HL-60/S4 treated with phorbol 12-myristate 13-acetate at 8.2 ng/mL for 4 days and 3 days (cell line): ENCODE measurements around the gene PTGS2.

ENCODE experiments used
- in situ Hi-C: fragments of 300-500 bp; cut with MboI; formaldehyde crosslinking; loops from 2 replicates; pipeline ENCODE4 v1.15.0; 2022; ENCODE audit warnings: low sequenced_read_pairs

The PTGS2 gene

GRCh38 chr1:186680245-186681061, at the start of gene PTGS2:
Gene PTGS2, minus strand, starts transcription at chr1:186680423. Its CDS starts 133 bp downstream, at chr1:186680290.
- in situ Hi-C loops: no loop called here

GRCh38 chr1:186722711-186723309, 42.6 kb upstream of the PTGS2 start:
- in situ Hi-C loops: no loop called here

DNA sequence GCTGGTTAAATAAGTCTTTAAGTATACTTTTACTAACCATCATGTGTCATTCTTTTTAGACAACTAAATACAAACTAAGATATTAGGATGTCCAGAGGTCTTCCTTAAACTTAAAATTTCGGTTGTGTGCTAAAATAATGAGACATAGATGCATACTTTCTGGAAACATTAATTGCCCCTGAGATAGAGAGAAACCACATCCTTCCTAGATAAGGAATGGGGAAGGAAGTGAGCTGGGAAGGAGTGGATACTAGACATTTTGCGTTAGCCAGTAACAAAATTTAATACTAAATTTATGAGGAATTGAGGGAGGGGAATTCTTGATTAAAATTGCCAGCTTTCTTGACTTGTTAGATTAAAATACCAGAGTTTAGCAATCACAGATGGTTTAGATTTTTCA, 37.1 kb upstream of the PTGS2 start:
- in situ Hi-C loops: no loop called here

DNA sequence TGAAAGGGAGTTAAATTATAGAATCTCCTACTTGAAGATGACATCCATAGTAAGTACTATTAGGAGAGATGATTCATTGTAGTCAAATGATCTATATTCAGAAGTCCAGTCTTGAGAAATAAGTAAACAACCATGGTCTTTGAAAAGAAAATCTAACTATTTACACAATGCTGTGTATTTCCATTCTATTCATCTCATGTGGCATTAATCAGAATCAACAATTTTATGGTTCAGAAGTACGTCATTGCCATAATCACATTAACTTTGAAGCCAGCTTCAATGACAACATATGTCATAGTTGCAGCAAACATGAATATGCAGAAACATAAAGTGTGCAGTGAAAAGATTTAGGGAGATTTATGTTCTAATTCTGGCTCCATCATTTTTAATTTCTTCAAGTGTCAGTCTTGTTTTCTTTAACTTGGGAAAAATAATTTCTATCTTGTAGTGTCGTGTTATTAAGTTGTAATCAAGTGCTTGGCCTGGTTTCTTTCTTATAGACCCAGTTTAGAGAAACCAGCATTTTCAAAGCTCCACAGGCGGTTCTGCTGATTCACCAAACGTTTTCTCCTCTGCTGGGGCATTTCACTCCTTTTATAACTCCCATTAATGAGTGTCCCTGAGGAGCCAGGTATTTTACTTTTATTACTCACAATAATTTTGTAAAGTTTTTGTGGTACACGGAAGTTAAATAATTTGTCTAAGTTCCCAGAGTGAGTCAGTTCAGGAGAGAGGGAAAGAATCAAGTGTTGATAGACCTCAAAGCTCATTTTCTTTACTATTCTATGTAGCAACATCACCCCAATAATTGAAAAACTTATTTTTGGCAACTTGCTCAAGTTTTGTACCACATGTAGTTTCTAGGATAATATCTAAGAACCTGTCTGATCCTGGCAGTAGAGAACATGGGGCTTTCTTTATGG, 35.9 kb upstream of the PTGS2 start:
- in situ Hi-C loops: no loop called here

- in situ Hi-C loops: no loop called here
These were observed 30.5 kb upstream of the PTGS2 start for GRCh38 chr1:186710696-186711095.

DNA sequence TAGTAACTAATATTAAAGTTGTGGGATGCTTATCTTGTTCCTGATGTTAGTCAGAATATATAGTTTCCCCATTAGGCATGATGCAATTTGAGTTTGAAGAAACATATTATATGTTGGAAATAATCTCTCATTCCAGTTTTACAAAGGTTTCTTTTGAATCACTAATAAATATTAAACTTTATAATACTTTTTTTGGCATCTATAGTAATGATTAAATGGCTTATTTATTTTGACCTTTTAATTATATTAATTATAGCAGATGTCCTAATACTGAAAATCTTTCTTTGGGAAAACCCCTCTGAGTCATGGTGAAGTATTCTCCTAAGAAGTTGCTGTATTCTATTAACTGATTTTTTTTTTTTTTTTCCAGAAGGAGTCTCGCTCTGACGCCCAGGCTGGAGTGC, 28.5 kb upstream of the PTGS2 start:
- in situ Hi-C loops: no loop called here

DNA sequence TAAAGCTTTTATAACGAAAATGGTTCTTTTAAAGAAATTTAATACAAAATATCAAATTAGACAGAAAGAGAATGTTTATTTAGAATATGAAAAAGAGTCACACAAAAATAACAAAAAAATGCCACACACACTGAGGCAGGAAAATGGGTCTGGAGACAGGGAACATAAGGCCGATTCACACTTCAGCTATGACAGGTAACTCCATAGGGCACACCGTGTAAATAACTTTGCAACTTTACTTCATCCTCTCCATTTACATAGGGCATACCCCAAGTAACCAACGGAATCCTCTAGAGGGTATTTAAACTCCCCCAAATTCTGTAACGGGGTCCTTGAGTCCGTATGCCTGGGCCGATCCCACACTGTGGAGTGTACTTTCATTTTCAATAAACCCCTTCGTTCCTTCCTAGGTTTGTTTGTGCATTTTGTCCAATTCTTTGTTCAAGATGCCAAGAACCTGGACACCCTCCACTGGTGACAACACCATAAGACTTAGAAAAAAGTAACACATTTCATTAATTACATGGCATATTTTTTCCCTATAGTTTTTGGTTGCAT, 23.1 kb upstream of the PTGS2 start:
- in situ Hi-C loops: no loop called here

GRCh38 chr1:186700722-186701121, 20.5 kb upstream of the PTGS2 start:
- in situ Hi-C loops: no loop called here

- in situ Hi-C loops: no loop called here
These were observed 19.3 kb upstream of the PTGS2 start for GRCh38 chr1:186699519-186699918.

DNA sequence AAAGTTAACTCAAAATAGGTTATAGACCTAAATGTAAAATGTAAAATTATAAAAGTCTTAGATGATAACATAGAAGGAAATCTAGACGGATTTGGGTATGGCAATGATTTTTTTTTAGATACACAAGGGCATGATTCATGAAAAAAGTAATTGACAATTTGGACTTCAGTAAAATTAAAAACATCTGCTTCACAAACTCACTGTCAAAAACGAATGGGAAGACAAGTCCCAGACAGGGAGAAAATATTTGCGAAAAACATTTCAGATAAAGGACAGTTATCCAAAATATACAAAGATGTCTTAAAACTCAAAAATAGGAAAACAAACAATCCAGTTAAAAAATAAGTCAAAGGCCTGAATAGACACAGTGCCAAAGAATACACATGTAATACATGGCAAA, 9.7 kb upstream of the PTGS2 start:
- in situ Hi-C loops: no loop called here

GRCh38 chr1:186689376-186689775, 9.2 kb upstream of the PTGS2 start:
- in situ Hi-C loops: no loop called here

DNA sequence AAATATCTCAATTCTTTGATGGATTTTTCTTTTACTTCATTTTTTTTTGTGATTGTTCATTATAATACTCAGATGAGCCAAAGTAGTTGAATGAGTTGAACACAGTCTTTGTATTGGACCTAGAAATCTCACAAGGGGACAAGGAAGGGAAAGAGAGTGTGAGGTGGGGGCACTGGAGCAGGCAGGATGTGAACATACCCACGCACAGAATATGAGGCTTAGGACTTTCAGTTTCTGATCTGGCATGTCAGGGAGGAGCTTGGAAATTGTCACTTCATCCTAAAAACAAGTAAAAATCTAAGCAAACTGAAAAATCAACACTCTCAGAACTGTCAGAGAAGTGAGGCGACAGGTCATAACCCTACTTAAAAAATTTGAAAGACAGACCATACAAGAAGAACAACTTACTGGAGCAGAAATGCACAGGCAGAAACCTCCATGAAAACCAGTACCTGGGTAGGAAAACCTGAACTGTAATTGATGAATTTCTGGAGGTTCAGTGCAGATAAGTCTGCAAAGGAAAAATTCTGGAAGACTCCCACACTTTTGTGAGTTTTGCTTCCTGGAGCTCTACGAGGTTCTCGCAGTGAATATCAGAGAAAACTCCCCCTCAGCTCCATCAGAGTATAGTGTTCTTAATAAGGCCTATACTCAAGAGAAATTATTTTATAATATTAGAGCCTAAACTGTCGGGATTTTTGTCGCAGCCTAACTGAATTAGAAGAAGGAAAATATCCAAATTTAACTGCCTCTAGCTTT, 3.6 kb upstream of the PTGS2 start:
- in situ Hi-C loops: no loop called here

GRCh38 chr1:186682736-186683135, 2.5 kb upstream of the PTGS2 start:
- in situ Hi-C loops: no loop called here

DNA sequence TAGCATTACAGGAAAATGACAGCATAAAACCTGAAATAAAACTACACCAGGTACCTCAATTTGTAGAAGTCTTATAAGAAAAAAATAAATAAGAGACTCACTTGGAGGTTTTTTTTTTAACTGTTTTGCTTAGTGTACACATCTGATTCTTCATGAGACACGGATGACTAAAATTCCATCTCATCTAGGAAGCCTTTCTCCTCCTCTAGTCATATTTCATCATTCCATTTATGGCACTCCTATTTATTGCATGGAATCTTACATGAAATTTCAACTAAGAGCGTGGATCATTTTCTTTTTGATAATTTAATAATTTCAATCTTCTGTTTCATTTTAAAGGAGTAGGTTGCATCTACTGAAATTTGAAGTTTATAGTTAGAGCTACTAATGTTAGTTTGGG, 1.6 kb upstream of the PTGS2 start:
- in situ Hi-C loops: no loop called here

DNA sequence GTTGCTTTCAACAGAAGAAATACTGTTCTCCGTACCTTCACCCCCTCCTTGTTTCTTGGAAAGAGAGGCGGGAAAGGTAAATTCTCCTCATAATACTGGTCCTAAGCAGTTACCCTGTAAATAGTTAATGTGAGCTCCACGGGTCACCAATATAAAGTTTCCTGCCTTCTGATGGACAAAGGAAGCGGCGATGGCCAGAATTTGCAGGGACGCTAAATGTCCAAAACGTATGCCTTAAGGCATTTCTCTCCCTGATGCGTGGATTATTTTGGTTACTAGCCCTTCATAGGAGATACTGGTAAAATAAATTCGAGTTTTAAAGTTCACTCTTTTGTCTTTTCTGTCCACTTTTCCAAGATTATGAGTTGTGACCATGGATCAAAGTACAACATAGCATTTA, 898 bp upstream of the PTGS2 start:
- in situ Hi-C loops: no loop called here

DNA sequence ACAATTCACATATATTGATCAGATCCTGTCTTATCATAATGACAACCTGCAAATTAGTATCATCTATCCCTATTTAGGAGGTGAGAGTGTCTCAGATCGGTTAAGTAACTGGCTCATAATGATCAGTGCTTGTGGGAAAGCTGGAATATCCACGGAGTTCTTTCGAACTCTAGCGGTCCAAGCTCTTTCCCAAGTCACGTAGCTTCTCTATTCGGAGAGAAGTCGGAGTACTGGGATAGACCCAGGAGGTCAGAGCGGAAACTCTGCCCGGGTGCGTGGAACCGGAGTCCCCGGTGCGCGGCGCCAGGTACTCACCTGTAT, 339 bp downstream of the PTGS2 start:
- in situ Hi-C loops: no loop called here

DNA sequence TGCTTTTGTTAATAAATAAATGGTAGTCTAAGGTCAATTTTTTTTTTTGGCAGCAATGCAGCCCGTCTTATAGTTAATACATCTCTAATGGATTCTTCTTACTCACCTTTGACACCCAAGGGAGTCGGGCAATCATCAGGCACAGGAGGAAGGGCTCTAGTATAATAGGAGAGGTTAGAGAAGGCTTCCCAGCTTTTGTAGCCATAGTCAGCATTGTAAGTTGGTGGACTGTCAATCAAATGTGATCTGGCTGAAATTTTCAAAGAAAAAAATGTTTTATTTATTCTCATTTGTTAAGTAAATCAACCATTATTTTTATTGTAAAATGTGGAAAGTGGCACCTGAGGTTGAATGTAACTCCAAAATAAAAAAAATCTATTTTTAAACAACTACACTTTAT, 2.1 kb downstream of the PTGS2 start:
- in situ Hi-C loops: no loop called here

- in situ Hi-C loops: no loop called here
These were observed 7.6 kb downstream of the PTGS2 start for GRCh38 chr1:186672596-186672995.

DNA sequence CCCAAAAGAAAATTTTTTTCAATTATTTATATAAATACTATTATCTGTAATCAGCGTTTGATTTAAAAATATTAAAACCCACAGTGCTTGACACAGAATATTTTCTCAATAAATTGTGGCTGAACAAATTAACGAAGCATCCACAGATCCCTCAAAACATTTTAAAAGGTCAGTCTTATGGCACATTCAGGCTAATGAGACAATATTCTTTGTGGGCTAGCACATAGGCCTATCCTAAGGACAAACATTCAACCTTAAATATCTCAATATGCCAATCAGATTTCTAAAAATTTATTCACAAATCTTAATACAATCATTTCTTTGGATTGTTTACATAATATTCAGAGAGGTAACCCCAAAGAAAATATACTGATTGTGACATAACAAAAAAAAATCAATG, 8.1 kb downstream of the PTGS2 start:
- in situ Hi-C loops: no loop called here

GRCh38 chr1:186671136-186671825, 8.9 kb downstream of the PTGS2 start:
- in situ Hi-C loops: no loop called here
